Stimulated activated CD8-positive, alpha-beta memory T cell treated with anti-CD3 and anti-CD28 coated beads, Interleukin-2, amount 100 ng/mL, for 1 hour (primary cell): Measurements from ENCODE around the gene DRAXIN.

Source experiments
- DNase-seq, 2 donors: peaks; one replicate each; pipeline ENCODE4 v3.0.0-alpha.2; 2020; ENCODE audit warnings: low read depth in 2 of 2

Gene DRAXIN

DNA sequence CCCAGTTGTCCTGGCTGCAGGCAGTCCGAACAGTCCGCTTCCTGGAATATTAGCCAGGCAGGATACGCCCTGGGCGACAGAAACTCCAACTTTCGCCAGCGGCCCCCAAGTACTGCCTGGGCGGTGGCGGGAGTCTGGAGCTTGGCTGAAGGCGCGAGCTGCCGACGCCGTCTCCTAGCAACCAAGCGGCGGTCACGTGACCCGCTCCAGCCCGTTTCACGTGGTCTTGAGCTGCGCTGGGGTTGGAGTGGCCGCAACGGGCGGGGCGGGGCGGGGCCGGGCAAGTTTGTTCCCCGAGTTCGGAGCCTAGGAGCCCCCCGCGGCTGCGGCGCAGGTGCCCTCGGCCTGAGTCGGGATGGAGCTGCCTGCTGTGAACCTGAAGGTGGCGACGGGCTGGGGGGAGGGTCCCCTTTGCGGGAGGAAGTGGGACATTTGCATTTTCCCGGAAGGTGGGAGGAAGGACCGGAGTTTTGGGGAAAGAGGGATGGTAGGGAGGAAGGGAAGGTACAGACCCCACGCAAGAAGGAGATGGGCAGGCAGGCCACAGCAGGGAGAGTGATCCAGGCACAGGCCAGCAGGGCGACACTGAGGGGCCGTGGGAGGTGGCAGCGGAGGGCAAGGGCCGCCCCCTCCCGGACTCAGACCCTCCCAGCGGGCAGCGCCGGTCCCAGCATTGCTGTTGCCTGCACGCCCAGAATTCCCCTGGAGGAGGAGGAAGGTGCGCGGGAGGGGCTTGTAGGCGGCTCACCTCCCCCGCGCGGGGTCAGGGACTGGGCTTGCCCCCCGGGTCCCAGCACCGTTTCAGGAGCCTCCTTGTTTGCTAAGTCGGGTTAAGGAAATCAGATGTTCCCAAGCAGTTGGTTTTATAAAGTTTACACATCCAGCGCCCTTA lies 44.6 kb downstream of the DRAXIN start, which contains the start of gene AGTRAP:
TSS of gene AGTRAP (plus strand) at position 283 of the 892 bp plus-strand sequence. CDS start at position 356, 73 bp downstream.
- DNase-seq, result peak; percentile 71 to 73

DNA sequence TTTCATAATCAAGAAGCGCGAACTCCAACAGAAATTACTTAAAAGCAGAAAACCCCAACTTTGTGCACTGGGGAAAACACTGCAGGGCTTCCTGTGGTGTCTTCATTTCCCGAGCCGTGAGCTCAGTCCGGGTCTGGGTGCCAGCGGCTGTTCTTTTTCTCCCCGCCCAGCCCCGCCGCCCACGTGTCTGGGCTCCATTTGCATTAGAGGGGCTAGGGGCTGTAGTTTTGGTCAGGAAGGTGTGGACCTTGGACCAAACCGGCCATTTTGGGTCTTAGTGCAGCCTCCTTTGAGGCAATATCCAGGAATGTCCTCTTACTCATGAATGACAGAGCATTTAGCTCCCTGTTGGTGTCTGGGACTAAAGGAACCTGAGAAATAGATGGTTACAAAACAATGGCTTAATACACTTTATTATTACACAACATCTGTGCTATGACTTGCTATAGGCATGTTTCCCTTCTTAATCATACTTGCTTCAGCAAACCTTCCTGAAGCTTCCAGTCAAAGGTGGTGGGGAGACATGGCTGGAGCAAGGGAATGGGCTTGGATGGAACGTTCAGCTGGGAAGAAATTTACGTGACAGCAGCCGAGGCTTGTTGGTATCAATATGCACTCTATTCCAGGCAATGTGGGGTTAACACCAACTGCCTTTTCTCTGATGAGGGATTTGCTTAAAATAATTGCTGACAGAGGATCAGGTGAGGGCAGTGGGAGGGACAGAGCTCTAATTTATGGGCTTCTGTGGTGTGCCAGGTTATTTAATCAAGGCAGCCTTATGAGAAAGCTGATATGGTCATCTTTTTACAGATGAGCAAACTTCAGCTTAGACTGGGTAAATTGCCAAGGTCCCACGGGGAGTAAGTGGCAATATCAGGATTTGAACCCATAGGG lies 45.5 kb downstream of the DRAXIN start:
- no peak for DNase-seq

DNA sequence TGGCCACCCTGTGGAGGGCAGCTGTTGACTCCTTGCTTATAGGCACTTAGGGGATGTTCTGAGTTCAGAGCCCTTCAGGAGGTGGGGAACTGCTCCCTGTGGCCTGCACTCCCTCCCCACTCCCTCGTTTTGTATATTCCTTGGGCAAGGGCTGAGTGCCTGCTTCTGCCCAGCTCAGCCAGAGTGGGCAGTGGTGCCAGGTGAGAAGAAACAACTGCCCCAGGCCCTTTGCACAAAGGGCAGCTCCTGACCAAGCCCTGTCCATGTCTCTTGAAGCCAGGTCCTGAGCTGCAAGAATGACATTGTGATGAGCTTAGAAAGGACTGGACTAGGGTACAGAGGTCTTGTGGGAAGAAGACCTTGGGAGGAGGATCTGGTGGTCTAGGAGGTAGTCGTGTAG lies 46.6 kb downstream of the DRAXIN start:
- DNase-seq, result no peak

DNA sequence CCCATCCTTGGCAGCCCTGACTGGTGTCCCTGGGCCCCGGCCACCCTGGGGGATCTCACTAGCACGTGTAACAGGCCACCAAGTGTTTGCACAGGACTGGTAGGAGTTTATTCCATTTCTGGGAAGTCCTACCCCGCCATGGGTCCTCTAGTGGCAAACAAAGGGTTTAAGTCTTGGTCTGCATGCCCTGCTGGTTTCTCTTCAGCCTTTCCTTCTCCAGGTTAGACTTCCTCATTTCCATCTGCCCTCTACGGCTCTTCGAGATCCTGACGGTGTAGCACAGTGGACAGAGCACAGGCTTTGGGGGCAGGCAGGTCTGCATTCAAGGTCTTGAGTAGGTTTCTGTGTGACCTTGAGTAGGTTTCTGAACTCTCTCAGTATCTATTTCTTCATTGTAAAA lies 47.3 kb downstream of the DRAXIN start:
- DNase-seq, result no peak

DNA sequence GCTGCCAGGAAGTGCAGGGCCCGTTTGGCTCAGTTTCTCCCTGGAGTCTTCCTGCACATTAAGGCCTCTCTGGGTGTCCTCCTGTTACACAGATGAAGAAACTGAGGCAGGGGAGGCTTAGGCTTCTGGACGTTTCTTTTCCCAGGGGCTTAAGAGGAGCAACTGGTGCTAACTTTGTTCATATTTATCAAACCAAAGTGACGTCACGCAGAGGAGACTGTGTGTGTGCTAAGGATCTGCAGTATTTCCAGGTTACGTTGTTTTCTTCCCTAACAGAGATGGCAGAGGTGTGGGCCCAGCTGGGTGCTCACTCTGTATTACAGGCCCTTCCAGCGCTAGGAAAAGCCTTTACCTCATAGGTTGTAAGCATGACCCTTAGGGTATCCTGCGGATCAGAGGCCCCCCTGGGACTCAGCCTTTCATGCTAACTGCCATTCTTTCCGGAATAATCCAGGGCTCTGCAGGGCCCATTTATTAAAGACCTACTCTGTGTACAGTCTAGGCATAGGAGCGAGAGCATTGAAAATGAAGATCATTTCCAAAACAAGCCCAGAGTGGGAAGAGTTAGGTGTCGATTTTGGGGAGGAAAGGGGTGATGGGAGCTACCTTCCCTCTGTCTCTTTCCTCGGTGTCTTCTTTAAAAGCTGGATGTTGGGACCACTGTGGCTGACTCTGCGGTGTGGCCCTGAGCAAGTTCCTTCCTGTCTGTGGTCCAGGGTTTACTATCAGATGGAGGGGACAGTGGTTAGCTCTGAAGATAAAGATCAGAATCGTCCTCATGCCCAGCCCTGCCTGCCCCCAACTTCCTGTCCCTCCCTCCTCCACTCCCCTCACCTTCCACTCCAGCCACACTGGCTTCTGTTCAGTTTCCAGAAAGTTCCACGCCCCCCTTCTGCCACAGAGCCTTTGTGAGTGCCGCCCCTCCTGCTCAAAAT lies 49.0 kb downstream of the DRAXIN start:
- no peak for DNase-seq

DNA sequence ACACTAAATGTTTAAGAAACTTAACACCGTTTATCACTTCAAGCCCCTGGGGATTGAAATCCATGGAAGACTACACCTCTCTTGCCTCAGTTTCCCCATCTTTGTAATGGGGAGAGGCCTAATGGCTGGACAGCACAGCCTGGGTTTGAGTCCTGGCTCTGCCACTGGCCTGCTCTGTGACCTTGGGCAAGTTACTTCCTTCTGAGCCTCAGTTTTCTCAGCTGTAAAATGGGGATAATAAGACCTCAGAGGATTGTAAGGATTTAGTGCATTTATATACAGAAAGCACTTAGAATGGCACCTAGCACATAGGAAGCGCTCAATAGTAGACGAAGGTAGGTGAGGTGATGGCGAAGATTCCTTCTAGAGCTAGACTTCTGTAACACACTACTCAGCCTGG lies 50.0 kb downstream of the DRAXIN start:
- no peak for DNase-seq

DNA sequence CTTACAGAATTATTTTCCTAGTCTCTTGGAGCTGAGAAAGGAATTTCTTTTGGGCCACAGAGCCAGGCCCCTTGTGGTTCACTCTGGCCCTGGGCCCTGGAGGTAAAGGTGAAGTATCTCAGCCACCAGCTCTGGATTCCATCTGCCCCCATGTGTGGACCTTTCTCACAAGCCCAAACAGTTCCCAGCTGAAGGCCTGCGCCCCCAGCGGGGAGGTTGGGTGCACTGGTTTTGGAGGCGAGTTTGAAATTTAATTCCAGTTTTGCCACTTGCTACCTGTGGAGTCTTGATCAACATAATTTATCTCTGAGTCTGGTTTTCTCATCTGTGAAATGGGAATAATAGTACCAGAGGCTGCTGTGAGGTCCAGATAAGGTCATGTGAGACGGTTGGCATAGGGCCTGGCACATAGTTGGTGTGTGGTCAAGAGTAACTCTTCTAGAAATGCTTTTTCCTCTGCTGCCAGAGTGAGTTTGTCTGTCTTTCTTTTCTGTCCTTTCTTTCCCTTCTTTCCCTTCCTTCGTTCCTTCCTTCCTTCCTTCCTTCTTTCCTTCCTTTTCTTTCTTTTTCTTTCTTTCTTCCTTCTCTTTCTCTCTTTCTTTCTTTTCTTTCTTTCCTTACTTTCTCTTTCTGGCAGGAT lies 50.5 kb downstream of the DRAXIN start:
- DNase-seq, result no peak

DNA sequence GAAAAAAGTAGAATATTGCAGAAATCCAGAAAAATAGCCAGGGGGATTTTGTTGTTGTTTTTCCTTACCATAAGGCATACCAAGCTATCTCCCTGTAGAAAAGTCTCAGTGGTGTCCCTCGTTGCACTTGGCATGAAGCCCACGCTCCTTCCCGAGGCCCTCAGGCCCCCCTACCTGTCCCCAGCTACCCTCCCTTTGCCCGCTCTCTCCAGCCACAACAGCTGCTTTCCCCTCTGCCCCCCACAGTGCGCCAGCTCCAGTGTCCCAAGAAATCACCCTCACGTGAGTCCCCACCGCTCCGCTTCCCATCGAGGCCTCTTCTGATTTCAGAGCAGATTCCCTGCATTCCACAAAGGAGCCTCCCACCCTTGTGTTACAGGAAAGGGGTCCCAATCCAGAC lies 52.8 kb downstream of the DRAXIN start:
- no peak for DNase-seq

DNA sequence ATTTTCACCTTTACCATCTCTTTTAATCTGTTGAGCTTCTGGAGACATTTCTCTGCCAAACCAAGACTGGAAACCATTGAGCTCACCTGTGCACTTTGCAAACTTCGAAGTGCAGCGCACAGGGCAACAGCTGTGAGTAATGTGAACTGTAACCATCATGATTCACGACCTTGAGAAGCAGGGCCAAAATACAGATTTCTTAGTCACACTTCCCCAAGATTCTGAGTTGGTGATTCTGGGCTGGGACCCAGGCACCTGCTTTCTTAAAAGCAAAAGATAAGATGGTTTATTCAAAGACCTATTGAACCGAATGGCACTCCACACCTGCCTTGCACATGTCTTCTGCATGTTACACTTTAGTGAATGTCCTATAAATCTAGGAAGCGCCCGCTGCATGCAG lies 54.6 kb downstream of the DRAXIN start:
- DNase-seq, result no peak

DNA sequence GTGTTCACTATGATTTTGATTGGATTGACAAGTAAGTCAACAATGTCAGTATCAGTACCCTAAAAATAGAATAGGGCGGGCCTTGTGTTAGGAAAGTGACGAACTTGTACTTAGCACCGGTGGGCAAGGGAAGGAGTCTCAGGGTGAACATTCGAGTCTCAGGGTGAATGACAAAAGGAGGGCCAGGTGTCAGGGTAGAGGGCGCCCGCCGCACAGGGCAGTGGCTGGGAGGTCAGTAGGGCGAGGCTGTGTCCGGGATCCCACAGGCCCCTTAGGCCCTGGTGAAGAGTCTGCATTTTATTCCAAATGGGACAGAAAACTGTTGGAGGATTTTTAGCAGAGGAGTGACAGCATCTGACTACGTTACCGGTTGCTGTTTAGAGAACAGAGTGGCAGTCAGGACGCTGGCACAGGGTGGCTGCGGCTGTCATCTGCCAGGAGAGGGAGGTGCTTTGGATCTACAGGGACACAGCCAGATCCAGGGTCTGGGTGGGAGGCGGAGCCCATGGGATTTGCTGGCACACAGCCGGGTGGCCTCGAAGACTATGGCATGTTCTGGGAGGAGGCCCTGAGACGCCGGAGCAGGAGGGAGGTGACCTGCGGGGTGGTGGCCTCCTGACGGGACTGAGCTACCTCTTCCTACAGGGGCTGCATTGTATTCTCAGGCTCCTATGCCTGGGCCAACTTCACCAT lies 55.4 kb downstream of the DRAXIN start:
- DNase-seq, result no peak

DNA sequence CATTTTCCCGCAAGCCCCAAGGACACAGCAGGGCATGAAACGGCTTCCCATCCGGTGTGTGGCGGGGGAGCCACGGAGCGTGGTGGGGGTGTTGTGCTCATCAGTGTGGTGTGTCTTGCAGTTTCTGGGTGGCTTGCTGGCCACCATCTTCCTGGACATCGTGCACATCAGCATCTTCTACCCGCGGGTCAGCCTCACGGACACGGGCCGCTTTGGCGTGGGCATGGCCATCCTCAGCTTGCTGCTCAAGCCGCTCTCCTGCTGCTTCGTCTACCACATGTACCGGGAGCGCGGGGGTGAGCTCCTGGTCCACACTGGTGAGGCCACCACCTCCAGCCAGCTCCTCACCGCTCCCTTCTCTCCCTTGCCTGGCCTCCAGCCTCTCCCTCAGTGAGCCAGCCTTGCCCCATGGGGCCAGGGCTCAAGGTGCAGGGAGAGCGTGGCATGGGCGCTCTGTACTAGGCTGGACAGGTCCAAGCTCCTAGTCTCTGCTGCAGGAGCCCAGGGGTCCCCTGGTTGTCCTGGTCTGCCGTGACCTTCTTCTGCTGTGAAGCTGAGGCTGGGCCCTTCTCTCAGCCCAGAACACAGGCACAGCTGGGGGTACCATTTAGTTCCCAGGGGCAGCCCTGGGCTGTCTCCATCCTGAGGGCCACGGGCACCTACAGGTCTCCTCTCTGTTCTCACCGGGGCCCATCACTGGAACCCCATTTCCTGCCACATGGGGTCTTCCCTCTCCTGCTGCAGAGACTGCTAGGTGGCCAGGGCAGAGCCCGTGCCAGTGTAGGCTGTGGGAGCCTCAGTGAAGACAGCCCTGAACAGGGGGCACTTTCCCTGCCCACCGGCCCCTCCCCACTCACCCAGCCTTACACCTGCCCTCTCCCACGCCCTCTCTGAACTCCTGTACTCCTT lies 57.0 kb downstream of the DRAXIN start:
- DNase-seq, result no peak

DNA sequence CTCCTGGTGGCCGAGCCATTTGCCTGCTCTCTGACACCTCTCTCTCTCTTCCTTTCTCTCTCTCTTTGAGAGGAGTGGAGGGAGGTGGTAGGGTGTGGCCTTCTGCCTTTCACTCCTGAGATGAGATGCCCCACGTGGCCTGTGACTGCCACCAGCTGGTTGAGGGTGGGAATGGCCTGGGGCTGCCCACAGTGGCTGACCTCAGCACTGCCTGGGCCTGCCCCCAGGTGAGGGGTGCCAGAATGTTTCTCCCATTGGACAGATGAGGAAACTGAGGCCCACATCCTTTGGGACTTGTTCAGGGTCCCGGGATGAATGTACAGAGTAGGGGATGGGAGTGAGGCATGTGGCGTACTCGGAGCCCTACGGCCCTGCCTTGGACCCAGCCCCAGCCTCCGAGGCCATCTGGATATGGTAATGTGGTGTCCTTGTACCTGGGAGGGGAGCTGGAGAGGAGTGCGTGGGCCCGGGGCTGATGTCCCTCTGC lies 57.7 kb downstream of the DRAXIN start:
- DNase-seq, result no peak

DNA sequence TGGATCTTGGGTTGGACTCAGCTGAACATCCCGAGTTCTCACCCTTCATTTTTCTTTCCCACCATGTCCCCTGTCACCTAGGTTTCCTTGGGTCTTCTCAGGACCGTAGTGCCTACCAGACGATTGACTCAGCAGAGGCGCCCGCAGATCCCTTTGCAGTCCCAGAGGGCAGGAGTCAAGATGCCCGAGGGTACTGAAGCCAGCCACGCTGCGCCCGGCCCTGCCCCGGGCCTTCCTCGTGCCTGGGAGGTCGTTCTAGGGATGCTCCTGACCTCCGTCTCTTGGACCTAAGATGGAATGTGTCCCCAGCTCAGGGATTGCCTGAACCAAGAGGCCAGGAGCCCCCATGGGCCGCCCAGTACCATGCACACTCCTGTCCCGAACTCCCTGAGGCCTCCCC lies 58.5 kb downstream of the DRAXIN start:
- no peak for DNase-seq

DNA sequence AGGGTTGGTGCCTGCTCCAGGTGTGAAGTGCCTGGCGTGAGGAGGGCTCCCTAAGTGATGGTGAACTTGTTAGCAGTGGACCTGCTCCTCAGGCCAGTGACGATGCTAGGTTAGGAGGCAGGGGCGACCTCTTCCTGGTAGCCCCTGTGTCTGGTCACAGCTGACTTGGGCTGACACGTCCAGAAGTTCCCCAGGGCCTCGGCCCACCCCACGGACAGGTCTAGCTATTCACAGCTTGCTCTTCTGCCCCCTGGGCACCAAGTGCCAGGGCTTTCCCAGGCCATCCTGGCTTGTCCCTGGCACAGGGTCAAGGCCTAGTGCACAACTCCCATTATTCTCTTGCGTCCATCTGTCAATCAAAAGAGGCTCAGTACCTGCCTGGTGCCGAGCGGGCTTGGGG lies 59.6 kb downstream of the DRAXIN start:
- DNase-seq, result no peak

DNA sequence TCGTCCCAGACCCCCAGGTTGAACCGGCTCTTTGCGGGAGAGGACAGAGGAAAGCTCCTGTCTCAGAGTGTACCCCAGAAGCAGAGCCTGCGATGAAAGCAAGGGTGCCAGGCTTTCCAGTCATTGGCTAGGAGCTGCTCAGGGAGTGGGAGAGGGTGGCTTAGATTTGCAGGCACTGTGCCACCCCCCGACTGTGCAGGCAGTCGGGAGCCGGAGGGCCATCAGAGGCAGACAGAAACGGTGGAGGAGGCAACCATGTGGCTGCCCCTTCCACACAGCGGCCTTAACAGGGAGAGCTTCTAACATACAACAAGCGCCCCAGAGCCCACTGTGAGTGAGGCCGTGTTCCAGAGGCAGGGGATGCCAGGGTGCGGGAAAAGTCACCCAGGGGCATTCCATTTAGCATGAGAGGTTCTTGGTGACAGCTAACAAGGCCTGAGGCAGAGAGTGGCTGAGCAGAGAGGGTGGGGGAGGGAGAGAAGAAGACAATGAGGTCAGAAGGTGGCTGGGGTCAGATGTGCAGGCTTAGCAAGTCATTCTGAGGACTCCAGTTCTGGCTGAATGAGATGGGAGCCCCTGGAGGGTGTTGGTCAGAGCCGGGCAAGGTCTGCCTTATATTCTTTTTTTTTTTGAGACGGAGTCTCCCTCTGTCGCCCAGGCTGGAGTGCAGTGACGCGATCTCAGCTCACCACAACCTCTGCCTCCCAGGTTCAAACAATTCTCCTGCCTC lies 61.0 kb downstream of the DRAXIN start:
- DNase-seq, result no peak

DNA sequence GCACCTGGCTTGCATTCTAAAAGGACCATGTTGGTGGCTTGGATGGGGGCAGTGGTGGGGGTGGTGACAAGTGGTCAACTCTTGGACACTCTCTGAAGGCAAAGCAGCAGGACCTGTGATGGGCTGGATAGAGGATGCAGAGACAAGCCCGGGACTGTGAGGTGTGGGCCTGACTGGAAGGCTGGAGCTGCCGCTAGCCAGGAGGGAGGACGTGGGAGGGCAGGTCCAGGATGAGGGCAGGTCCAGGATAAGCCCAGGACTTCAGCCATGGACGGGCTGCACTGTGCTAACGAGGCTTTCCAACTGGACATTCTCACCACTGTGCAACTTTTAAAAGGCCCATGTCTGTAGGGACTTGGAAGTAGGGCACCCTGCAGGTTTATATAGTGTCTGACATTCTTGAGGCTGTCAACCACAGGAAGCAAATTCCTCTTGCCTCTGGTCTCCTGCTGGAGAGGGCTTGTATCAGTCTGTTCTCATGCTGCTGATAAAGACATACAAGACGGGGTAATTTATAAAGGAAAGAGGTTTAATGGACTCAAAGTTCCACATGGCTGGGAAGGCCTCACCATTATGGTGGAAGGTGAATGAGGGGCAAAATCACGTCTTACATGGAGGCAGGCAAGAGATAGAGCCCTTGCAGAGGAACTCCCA lies 62.2 kb downstream of the DRAXIN start:
- DNase-seq, result no peak

DNA sequence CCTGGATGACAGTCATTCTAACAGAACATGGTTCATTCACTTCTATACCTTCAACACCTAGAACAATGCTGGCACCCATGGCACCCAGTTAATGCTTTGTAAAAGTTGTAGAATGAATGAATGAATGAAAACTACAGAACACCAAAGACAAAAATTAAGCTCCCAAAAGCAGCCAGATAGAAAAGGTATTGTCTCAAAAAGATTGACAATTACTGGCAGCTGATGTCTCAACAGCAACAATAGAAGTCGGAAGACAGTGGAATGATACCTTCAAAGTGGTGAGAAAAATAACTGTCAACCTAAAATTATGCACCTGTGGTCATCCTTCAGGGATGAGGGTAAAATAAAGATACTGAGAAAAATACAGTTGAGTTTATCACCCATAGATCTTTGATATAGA lies 65.5 kb downstream of the DRAXIN start:
- DNase-seq, result no peak

DNA sequence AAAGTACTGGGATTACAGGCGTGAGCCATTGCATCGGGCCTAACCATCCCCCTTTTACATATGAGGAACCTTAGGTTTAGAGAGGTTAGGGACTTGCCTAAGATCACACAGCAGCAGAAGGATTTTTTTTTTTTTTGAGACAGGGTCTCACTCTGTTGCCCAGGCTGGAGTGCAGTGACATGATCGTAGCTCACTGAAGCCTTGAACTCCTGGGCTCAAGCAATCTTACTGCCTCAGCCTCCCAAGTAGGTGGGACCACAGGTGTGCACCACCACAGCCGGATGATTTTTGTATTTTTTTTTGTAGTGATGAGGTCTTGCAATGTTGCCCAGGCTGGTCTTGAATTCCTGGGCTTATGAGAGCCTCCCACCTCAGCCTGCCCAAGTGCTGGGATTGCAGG lies 68.3 kb downstream of the DRAXIN start:
- no peak for DNase-seq
